GM10847 (cell line): ENCODE measurements around the gene FMN2.

Source experiments
- POLR2A ChIP-seq: IDR thresholded peaks from 2 replicates; pipeline ENCODE4 v1.6.1; 2011; ENCODE audit not compliant: insufficient read length; ENCODE audit errors: extremely low read depth

Gene FMN2

DNA sequence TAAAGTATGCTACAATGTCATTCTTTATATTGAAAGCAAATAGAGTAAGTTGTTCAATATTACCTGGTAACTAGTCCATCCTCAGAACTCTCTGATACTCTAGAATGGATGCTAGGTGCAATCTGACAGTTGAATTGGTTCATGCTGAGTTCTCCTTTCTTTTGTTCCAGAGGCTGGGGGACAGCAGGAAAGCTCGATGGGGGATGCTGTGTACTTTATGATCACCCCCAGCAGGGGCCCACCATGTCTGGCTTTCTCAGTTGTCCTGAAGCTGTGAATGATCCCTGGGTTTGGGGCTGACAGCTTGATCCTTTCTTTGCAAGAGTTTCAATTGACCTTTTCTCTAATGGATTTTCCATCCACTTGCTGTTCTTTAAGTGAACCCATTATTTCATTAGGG is 22.5 kb downstream of the FMN2 start:
- no peak for TF ChIP-seq POLR2A

- no peak for TF ChIP-seq POLR2A
These were observed 24.1 kb downstream of the FMN2 start for GRCh38 chr1:240115831-240116230.

- TF ChIP-seq POLR2A, result no peak
These were observed 25.4 kb downstream of the FMN2 start for GRCh38 chr1:240116831-240117769.

DNA sequence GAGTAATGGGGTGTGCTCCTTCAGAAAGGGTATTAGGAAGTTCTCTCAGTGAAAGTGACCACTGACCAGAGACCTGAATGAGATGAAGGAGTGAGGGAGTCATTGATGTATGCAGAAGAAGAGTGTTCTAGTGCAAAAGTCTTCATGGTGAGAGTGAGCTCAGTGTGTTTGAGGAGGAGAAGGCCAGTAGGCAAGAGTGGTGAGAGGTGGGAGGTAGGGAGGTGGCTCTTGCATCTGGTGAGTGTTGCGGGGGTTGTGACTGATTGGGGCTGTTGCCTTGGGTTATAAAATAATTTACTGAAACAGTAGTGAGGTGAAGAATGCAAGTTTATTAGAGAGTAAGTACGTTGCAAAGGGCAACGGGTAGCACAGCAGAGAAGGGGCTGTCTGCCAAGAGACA is 26.2 kb downstream of the FMN2 start:
- no peak for TF ChIP-seq POLR2A

DNA sequence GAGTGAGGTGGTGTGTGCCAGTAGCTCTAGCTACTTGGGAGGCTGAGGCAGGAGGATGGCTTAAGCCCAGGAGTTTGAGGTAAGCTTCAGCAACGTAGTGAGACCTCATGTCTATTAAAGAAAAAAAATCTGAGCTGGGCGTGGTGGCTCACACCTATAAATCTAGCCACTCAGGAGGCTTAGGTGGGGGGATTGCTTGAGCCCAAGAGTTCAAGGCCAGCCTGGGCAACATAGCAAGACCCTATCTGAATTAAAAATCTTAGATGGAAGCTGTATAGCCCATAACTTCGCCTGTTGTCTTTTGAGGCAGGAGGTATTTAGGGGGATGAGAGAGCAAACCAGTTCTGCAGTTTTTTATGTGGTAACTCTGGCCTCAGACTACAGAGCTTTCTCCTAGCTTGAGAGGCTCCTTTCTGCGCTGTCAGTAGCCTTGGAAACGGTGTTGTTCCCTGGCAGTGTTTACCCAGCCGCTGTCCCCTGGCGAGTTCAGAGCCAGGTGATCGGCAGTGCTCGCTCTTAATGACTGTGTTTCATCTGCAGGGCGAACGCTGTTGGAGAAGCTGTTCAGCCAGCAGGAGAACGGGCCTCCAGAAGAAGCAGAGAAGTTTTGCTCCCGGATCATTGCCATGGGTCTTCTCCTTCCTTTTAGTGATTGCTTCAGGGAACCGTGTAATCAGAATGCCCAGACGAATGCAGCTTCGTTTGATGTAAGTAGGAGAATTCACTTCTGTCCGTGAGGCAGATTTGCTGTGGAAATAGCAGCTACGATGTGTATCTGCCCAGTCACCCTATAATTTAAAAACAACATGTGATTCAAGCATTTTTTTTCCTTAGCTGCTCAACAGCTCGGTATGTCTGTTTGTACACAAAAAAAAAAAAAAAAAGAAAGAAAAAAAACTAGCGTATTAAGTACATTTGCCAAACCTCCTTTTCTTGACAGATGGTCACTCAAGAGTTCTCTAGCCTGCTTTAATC is 31.2 kb downstream of the FMN2 start:
- no peak for TF ChIP-seq POLR2A

GRCh38 chr1:240126821-240127220 is 35.1 kb downstream of the FMN2 start:
- no peak for TF ChIP-seq POLR2A

DNA sequence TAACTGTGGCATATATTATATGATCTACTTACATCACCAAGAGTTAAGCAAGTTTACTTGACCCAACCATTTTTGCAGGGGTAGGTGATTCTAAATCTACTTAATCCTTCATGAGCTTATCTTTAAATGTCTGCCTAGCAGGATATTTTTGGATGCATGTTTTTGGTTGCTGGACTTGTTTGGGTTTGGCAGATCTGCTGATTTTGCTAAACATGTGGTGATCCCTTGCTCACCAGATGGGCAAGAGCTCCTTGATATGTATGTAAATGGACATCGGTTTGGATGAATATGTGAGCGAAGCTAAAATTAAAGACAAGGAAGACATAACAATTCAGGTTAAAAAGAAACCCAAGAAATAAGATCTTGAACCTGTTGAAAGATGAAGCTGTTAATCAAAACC is 36.7 kb downstream of the FMN2 start:
- no peak for TF ChIP-seq POLR2A

GRCh38 chr1:240134113-240134512 is 42.4 kb downstream of the FMN2 start:
- no peak for TF ChIP-seq POLR2A

- TF ChIP-seq POLR2A, result no peak
These were observed 42.9 kb downstream of the FMN2 start for GRCh38 chr1:240134596-240134995.

- no peak for TF ChIP-seq POLR2A
These were observed 44.7 kb downstream of the FMN2 start for GRCh38 chr1:240136402-240136801.

DNA sequence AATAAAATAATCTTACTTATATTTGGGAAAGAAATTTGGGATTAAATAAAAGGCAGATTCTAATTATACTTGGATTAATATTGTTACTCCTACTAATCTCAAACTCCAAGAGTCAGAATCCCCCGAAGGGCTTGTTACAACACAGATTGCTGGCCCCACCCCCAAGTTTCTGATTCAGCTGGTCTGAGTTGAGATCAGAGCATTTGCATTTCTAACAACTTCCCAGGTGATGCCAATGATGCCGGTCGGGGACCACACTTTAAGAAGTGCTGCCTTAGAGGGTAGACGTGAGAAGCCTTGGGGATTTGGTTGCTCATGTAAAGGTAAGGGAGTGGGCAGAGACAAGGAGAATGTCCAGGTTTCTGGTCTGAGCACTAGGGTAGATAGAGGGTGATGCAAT is 47.2 kb downstream of the FMN2 start:
- TF ChIP-seq POLR2A, result no peak

GRCh38 chr1:240139511-240139910 is 47.8 kb downstream of the FMN2 start:
- no peak for TF ChIP-seq POLR2A

GRCh38 chr1:240145120-240145519 is 53.4 kb downstream of the FMN2 start:
- TF ChIP-seq POLR2A, result no peak

DNA sequence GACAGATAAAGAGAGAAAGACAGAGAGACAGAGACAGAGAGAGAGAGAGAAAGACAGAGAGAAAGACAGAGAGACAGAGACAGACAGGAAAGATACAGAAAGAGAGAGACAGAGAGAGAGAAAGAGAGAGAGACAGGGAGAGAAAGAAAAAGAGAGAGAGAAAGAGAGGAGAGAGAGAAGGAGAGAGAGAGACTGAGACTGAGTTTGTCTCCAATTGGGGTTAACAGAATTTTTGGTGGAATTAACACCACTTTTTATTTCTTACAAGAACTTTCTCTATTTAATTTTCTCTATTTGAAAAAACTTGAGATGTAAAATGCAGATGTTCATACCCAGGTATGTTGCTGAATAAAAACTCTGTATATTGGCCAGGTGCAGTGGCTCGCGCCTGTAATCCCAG is 56.6 kb downstream of the FMN2 start:
- no peak for TF ChIP-seq POLR2A

DNA sequence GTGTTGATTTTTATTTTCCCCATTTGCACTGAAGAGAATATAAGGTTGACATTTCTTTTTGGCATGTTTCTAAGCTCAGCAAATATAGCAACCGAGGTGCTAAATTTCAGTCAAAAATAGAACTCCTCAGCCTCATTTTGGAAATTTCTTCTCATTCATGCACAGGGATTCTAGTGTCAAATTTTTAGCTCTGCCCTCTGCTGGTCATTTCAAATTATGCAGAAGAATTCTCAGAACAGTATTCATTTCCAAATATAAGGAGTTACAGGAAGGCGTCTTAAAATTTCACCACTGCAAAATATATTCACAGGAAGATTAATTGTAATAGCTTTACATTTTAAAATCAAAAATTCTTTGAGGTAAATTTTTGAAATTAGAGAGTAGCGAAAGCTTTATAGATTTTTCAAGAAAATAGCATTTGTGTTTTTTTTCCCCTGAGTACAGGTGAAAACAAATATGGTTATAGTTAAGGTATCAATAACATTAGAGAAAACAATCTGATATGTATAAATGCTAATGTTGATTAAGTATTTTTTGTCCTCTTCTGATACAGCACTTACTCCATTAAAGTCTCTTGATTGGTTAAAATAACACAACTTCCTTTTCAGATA is 57.9 kb downstream of the FMN2 start:
- no peak for TF ChIP-seq POLR2A
